NCI-H774 (cell line): ENCODE results near the gene PLCD1.
"Not testable (repeated sequence)": the region's sequence is repeated elsewhere in the genome, so short reads cannot be mapped to it uniquely, and the experiment has no call there.

ENCODE experiments used
- DNase-seq: peaks from one replicate; lab custom pipeline; 2025; lab: John Stamatoyannopoulos, UW

PLCD1 gene

DNA sequence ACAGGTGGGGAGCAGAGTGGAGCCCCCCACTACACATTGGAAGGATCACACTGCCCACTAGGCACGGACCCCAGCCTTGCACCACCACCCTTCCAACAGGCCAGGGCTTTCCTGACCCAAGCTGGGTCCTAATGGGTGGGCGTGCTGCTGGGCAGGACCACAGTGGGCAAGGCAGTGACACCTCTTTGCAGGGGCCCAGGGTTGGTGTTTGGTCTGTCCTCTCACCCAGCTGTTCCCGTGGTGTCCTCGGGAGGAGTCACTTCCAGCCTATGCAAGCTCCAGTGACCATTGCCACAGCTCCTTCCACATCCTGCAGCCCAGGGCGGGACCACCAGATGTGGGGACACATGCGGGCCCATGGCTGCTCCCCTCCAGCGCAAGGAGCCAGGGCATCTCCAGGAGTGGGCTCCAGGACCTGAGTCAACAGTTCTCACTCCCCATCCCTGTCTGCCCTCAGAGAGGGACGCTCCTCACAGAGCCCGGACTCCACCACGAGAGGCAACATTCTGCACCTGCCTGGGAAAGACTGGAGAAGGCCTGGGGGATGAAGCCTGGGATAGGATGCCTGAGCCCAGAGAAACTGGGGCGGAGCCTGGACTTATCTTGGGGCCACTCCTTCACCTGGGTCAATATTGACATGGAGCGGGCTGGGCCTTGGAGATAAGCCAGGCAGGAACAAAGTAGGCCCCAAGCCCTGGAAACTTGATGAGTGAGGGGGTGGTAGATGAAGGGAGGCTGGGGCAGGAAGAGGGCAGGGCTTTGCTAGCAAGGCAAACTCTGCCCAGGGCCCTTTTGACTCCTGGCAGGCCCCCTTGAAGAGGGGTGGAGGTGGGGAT, 42.7 kb downstream of the PLCD1 start:
- no peak for DNase-seq

DNA sequence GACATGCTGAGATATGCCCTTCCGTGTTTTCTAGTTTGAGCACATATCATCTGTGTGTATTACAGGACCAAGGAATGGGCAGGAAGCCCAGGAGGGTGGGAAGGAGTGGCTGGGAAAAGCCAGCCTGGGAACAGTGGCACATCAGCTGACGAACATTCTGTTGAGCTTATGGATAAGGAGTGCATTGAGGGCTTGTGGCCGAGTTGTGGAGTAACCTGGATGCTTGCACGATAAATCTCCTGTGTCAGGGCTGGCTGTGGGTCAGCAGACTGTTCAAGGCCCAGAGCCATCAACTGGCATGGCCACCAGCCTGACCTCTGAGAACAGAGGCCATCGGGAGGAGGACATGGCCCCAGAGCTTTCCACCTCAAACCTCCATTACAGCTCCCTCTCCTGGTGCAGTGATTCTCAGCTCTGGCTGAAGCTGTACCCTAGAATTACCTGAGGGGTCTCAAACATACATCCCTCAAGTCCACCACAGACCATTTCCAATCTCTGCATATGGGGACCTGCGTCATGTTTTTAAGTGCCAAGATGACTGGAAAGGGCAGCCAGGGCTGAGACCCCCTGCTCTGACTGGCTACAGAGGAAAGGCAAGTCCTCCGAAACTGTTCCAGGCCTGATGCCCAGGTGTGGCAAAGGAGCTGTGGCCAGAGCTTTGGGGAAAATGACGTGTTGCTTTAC, 43.7 kb downstream of the PLCD1 start:
- no peak for DNase-seq

DNA sequence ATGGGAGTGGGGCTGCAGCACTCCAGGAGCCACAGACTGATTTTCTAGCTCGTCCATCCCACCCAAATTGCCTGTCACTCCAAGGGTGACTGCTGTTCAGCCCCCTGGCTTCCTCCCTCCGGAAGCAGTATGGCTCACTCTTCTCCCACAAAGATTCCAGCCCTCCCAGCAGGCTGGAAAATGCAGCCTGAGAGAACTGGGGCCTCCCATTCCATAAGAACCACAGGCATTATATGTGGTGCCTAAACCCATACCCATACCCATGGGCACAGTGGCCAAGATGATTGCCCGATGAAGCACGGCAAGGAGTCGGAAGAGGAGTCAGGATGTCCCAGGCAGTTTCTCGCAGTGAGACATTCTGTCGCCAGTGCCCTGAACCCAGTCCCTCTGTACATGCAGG, 44.8 kb downstream of the PLCD1 start:
- DNase-seq, result no peak

DNA sequence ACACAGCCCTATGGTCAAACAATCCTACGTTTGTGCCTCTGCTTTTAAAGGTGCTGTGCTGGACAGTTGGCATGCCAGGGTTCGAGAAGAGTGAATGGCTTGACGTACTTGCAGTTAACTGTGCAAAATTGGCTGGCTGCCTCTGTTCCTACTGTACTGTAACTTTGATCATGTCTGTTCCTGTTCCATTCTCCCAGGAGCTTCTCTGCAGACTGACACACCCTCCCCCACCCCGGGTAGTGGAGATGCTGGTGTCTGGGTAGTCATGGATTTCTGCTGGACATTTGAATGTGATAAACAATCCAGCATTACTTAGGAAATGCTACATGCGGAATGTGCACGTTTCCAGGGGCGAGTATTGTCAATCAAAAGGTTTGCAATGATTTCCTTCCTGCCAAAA, 45.4 kb downstream of the PLCD1 start:
- DNase-seq, result no peak

DNA sequence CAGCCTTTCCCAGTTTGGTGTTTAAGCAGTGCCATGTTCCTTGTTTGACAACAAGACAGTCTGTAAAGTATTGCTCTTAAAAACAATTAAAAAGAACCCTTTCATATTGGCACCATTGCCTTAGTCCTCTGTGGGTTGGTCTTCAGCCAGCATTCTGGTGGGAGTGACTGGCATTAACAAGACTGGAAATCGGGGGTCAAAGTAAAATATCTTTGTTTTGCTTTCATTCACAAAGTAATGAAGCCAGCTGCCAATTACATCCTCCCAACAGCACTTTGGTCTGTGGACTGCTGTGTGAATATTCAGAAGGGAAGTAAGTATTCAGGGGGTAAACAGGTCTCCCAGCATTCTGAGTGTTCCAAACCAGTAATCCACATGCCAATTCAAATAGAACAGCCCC, 47.1 kb downstream of the PLCD1 start:
- no peak for DNase-seq

DNA sequence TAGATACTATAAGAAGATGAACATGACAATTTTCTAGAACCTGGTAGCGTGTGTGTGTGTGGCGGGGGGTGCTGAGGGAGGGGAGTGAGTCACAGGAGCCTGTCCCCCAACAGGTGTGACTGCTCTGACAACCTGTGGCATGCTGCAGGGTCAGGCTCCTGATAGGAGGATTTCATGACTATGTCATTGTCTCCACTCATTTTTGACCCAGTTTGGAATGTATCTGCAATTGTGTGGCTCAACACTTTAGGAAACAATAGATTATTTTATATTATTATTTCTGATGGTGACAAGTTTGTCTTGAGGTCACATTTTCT, 48.1 kb downstream of the PLCD1 start:
- DNase-seq, result no peak

DNA sequence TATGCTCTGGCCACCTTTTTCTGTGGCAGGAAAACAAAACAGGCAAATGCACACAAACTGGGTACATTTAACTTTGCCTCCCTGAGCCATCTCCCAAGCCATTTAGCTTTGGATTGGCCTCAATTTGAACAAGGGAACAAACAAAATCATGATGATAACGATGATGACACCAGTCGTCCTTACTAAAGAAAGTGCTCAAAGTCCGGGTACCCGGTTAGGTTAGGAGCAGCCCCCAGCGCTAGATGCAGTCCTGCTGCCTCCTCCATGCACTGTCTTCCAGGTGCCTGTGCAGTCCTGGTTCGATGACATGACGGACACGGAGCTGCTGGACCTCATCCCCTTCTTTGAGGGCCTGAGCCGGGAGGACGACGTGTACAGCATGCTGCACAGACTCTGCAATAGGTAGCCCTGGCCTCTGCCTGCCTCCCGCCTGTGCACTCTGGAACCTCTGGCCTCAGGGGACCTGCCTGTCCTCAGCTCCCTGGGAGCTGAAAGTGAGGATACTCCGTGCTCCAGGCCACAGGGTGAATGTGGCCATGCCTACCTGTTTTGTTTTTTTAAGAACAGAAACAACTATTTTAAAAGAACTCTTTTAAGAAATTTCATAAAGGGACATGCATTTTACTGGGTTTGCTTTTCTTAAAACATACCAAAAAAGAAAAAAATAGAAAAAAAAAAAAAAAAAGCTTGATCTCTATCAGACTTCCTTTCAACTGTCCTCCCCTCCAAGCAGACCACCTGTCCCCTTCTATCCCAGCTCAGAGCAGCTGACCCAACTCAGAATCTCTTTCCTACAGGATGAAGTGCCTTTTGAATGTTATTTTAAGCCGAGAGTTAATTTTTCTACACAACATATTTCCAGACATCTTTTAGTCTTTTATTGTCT, 48.7 kb downstream of the PLCD1 start:
- no peak for DNase-seq

DNA sequence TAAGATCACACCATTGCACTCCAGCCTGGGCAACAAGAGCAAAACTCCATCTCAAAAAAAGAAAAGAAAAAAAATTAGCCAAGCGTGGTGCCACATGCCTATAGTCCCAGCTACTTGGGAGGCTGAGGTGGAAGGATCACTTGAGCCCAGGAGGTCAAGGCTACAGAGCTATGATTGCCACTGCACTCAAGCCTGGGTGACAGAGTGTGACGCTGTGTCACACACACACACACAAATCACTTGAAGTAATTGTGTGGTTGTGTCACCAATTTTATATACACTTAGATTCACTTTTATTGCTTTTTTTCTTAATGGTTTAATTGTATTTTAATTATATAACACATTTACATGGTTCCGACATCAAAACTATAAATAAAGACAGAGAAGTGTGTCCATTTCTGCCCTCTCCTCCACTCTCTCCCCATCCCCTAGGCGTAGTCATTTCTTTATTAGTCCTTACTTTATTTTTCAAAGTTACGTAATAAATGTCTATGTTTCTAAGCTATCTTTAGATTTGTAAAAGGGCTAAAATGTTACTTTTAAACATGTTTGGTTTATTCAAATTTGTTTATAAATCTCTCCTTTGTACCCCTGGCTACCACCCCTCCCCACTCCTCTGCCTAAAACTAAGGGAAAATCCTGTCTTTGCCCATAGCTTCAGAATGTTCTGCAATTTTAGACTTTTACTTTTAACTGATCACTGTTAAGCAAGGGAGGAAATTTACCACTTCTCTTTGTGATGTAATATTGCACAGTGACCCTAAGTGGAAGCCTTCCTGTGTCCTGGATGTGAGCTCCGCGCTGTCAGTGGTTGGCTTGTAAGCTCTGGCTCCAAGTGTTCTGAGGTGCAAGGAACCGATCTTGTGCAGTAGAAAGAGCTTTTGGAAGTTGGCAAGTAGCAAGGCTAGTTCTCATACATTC, 49.6 kb downstream of the PLCD1 start:
- no peak for DNase-seq

DNA sequence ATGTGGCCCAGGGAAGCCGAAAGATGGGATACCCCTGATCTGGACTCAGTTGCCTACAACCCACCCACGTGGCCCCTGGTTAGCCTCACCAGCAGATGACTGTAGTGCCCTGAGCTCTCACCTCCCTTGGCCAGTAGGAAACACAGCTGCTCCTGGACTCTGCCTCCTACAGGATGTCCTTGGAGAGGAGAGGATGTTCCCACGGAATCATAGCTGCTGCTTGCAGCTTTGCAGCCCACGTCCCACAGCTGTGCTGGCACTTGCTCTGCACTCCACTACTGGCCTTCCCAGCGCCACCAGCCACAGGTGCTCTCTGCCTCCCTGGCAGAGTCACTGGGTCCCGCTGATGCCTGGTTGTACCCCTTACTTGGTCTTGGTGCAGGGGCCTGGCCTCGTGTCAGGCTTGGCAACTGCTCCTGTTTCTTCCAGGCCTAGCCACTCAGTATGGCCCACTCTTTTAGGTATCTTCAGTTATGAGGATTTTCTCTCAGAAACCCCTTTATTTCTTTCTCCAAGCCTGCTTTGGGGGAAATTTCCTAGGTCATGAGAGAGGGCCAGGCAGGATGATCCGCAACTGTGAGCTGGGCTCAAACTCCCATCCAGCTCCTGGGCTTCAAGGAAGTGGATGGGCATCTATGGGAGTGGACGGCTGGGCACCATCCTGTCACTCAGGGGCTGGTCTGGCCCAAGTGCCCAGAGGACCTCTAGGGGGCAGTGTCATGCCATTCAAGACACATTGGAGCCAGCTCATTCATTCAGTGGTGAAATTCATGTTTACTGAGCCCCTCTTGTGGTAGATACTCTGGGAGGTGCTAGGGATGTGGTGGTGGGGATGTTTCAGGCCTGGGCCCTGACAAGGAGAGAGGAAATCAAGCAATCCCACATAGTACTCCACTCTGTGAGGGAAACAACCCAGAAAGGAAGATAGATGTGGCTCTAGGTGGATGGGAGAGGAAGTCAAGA, 55.0 kb downstream of the PLCD1 start:
- no peak for DNase-seq

DNA sequence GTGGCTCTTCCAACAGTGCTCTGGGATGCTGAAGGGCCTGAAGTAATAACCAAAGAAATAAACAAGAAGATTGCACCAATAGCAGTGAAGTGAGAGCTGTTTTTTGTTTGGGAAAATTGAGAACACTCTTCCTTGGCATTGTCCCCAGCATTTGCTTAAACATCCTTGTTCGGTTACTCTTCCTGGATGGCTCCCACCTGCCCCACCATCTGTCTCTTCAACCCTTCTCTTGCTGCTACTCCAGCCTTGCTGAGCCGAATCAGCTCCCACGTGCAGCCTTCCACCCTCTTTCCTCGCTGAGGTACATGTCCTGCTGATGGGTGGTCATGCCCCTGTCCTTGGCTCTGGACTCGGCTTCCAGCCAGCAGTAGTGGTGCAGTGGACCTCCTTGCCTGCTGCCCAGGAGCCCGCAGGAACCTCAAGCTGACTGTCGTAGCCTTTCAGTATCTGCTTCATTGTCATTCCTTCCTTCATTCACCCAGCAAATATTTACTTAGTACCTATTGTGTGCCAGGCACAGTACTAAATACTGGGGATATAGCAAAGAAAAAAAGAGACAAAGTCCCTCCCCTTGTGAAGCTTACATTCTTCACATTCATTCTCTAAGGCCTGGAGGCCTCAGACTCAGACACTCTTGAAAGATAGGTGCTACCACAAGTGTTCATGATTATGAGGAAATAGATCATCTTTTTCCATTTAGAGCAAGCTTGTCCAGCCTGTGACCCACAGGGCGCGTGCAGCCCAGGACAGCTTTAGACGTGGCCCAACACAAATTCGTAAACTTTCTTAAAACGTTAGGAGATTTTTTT, 56.0 kb downstream of the PLCD1 start:
- no peak for DNase-seq

DNA sequence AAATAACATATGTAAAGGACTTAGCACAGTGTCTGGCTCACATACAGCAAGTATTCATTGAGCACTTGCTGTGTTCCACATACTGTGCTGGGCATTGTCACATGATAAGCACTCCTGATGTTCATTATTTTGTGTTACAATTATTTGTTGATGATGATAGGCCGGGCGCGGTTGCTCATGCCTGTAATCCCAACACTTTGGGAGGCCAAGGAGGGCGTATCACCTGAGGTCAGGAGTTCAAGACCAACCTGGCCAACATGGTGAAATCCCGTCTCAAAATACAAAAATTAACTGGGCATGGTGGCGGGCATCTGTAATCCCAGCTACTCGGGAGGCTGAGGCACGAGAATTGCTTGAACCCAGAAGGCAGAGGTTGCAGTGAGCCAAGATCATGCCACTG, 57.4 kb downstream of the PLCD1 start:
- not testable (repeated sequence) for DNase-seq

DNA sequence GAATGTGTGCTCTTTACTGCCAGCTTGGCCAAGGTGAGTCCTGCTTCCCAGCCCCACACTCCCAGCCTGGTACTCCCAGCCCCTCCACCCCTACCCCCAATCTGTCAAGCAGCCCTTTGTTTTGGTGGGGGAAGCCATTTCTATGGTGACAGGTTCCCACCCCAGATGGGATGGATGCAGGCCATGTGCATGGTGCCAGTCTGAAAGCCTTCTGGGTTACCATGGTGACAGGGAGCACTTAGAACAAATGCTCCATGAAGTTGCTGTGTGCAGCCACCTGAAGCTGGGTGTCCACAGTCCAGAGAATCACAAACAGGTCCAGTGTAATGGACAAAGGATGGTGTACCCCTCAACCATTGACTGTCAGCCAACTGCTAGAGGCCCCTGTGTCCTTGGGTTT, 58.0 kb downstream of the PLCD1 start:
- DNase-seq, result no peak

DNA sequence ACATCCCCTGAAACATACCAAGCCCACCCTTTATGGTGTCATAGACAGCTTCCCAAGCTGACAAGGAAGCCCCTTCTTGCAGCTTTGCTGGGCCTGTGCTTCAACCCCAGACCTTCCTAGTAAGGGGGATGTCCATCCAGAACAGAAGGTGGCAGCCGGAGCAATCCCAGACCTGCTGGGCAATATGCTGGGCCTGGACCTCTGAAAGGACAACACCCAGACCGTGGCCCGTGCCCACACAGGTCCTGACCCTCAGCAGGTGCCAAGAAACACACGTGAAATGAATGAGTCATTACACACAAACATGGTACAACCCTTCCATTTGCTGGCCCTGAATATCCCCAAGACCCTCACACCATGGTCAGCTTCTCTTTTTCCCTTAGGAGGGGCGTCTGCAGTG, 58.6 kb downstream of the PLCD1 start:
- no peak for DNase-seq

DNA sequence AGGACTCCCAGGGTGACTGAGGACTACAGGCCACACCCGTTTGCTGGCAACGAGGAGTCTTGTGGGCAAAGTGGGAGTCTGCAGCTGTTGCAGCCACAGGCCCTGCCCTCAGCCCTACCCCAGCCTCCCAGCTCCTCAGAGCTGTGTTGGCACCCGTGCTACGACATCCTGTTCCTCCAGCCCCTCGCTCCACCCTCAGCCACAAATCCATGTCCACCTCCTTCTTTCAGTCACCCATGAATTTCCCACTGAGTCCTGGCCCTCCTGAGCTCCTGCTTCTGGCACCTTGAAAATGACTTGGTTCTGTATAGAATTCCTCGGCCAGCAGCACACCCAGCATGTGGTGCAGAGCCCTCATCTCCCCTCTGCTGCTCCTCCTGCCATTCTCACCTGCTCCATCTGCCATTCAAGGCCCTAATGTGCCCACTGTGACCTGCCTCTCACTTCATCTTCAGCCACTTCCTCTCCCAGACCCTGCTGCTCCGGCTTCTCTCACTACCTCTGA, 59.8 kb downstream of the PLCD1 start:
- DNase-seq, result no peak

DNA sequence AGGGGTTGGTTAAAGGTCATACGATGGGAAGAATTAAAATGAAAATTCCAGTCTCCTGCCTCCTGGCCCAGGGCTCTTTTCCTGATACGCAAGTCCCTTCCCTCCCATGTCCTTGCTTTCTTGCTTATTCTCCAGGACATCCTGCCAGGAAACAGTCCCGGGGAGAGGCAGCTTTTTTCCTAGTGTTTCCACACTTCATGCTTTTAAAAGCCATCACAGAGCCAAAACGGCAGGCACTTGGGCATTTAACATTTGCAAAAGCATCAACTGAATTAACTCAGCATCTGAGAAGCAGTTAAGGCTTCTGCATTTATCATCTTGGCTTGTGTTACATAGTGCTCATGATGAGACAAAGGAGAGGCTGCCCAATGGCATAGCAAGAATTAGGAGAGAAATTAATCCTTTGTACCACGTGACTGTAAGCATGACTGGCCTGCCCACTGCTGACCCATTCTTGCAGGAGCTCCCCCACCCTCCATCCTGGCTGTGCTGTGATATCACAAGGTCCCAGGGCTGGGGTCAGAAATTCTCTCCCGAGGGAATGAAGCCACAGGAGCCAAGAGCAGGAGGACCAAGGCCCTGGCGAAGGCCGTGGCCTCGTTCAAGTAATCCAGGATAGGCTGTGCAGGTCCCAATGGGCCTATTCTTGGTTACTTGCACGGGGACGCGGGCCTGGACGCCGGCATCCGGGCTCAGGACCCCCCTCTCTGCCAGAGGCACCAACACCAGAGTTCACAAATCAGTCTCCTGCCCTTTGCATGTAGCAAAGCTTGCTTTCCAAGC, 60.4 kb downstream of the PLCD1 start:
- DNase-seq, result no peak

DNA sequence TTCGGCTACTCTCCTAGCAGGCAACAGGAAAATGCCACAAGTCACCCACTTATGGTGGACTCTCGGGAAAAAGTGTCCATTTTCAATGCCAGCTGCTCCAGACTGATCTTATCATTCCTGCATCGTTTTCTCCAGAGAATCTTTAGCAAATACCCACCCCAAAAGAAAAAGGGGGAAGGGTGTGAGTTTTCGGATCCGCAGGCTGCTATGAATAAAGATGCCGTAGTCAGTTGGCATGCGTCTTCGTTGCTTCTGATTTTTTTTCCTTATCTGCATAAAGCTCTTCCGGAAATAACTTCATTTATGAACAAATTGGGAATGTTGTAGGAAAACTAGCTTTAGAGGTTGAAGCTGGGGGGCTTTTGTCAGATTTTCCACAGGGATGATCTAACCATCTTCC, 61.2 kb downstream of the PLCD1 start:
- no peak for DNase-seq

DNA sequence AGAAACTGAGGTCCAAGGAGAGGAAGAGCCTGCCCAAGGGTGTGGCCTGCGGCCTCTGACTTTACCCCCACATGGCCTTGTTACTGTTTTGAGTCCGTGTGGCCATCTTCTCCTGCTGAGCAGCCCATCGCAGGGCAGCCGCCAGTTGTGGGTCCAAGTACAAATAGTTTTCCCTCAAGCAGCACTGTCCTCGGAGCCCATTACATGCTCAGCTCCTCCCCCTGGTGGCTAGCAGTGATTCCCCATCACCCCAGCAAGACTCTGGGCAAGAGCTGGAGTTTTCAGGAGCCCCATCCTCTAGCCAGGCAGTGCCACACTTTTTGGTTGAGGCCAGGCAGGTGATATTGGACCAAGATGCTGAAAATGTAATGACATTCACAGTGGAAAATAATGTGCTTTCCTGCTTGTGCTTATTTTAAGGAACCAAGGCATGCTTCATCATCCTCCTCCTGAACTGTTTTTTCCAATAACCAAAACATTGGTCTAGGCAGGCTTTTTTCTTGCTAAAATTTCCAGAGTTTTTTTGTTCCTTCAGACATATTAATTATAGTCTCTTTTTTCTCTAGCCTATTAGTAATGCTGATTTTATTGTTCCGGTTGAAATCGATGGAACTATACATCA, 62.1 kb downstream of the PLCD1 start:
- DNase-seq, result no peak

DNA sequence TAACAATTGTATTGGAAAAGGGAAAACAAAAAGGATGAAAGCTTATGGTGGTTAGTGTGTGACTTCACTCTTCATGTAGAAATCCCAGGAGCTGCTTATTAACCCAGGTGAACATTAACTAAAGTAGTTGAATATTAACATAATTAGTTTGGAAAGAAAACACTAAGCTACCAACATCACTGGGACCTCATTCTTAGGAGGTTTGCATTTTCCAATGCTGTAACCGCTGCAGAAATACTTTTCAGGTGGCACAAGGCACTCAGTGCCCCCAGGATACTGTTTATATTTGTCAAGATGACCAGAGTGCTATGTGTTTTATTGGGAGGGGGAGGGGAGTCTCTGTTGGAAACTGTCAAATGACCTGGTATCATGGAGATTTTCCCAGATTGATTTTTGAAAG, 64.7 kb downstream of the PLCD1 start:
- DNase-seq, result no peak
